ENCODE results near the gene PITPNC1. TPM values are rescaled to one million over a fixed set of nuclear protein-coding genes. Genes with fewer than 3 reads are reported as not detected.

The PITPNC1 gene
- total RNA-seq, 1 donor, result 25.7 TPM

- no peak for TF ChIP-seq CTCF (IDR thresholded peaks at IDR 0.05; ENCODE audit: insufficient read depth, low read length)
- no peak for DNase-seq (ENCODE audit: low read depth)
- no peak overlapping the region for H3K4me3 ChIP-seq (ENCODE audit: low read depth, low read length)
Measured at GRCh38 chr17:67459985-67460384, 82.9 kb downstream of the PITPNC1 start.

GRCh38 chr17:67461228-67461780, 84.2 kb downstream of the PITPNC1 start:
- DNase-seq (ENCODE audit: low read depth), result no peak
- H3K4me3 ChIP-seq (ENCODE audit: low read depth, low read length), result no peak overlapping the region
- TF ChIP-seq CTCF (IDR thresholded peaks at IDR 0.05; ENCODE audit: insufficient read depth, low read length), result no peak

DNA sequence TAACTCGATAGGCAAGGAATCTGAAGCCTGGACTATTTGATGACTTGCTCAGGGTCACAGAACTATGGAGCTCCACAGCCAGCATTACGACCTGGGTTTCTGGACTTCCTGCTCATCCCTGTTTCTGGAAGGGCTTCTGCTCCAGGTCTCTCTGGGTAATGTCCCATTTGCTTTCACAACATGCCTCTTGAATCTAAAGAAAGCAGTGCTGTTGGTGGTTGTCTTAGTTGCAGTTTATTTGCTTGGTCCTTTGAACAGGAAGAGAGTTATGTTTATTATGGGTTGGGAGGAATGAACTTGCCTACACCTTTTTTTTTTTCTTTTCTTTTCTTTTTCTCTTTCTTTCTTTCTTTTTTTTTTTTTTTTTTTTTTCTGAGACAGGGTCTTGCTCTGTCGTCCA, 84.8 kb downstream of the PITPNC1 start:
- no peak overlapping the region for H3K4me3 ChIP-seq (ENCODE audit: low read depth, low read length)
- TF ChIP-seq CTCF (IDR thresholded peaks at IDR 0.05; ENCODE audit: insufficient read depth, low read length), result no peak
- no peak for DNase-seq (ENCODE audit: low read depth)

DNA sequence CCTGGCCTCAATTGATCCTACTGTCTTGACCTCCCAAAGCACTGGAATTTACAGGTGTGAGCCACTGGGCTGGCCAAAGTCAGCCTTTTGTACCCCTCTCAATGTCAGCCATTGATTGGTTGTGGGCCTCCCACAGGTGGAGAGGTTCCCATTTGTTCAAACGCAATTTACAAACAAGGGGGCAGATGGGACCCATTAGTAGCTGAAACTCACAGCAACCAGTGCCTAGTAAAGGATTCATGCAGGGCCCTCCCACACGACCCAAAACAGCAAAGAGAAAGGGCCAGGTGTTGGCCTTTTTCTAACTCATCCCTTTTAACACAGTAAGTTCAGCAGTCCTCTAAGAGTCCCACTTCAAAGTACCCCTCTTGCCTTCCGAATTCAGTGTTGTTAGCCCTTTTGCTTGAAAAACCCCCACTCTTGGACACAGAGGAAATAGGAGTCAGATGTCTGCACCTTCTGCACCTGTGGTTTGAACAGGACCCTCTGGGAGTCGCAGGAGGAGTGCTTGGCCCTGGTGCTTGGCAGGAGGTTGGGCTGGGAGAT, 89.2 kb downstream of the PITPNC1 start:
- no peak overlapping the region for H3K4me3 ChIP-seq (ENCODE audit: low read depth, low read length)
- no peak for TF ChIP-seq CTCF (IDR thresholded peaks at IDR 0.05; ENCODE audit: insufficient read depth, low read length)
- no peak for DNase-seq (ENCODE audit: low read depth)

- H3K4me3 ChIP-seq (ENCODE audit: low read depth, low read length), result no peak overlapping the region
- no peak for TF ChIP-seq CTCF (IDR thresholded peaks at IDR 0.05; ENCODE audit: insufficient read depth, low read length)
- no peak for DNase-seq (ENCODE audit: low read depth)
Measured at GRCh38 chr17:67467500-67468455, 90.7 kb downstream of the PITPNC1 start.

GRCh38 chr17:67469208-67469980, 92.3 kb downstream of the PITPNC1 start:
- H3K4me3 ChIP-seq (ENCODE audit: low read depth, low read length), result no peak overlapping the region
- peak; percentile 41 for DNase-seq (ENCODE audit: low read depth)
- TF ChIP-seq CTCF (IDR thresholded peaks at IDR 0.05; ENCODE audit: insufficient read depth, low read length), result no peak

All from fibroblast of the aortic adventitia (primary cell).